ENCODE results near the gene PIGU.

The PIGU gene

GRCh38 chr20:34647737-34648136 lies 29.2 kb downstream of the PIGU start:
- no peak for DNase-seq (ENCODE audit: low read depth)
- TF ChIP-seq CTCF (IDR thresholded peaks at IDR 0.05; ENCODE audit: low read length, missing control alignments) = no peak
- H3K4me3 ChIP-seq (replicated peaks; ENCODE audit: low read depth, low read length) = no peak overlapping the region

- TF ChIP-seq CTCF (IDR thresholded peaks at IDR 0.05; ENCODE audit: low read length, missing control alignments) = no peak
- no peak overlapping the region for H3K4me3 ChIP-seq (replicated peaks; ENCODE audit: low read depth, low read length)
- no peak for DNase-seq (ENCODE audit: low read depth)
Measured at GRCh38 chr20:34644951-34645350, 31.9 kb downstream of the PIGU start.

- no peak for DNase-seq (ENCODE audit: low read depth)
- TF ChIP-seq CTCF (IDR thresholded peaks at IDR 0.05; ENCODE audit: low read length, missing control alignments) = no peak
- H3K4me3 ChIP-seq (replicated peaks; ENCODE audit: low read depth, low read length) = no peak overlapping the region
Measured at GRCh38 chr20:34644345-34644744, 32.5 kb downstream of the PIGU start.

GRCh38 chr20:34643928-34644327 lies 33.0 kb downstream of the PIGU start:
- no peak overlapping the region for H3K4me3 ChIP-seq (replicated peaks; ENCODE audit: low read depth, low read length)
- TF ChIP-seq CTCF (IDR thresholded peaks at IDR 0.05; ENCODE audit: low read length, missing control alignments) = no peak
- peak; percentile 92 for DNase-seq (ENCODE audit: low read depth)

- DNase-seq (ENCODE audit: low read depth) = no peak
- no peak for TF ChIP-seq CTCF (IDR thresholded peaks at IDR 0.05; ENCODE audit: low read length, missing control alignments)
- no peak overlapping the region for H3K4me3 ChIP-seq (replicated peaks; ENCODE audit: low read depth, low read length)
Measured at GRCh38 chr20:34642009-34642408, 34.9 kb downstream of the PIGU start.

- H3K4me3 ChIP-seq (replicated peaks; ENCODE audit: low read depth, low read length) = no peak overlapping the region
- TF ChIP-seq CTCF (IDR thresholded peaks at IDR 0.05; ENCODE audit: low read length, missing control alignments) = no peak
- DNase-seq (ENCODE audit: low read depth) = no peak
Measured at GRCh38 chr20:34639755-34640222, 37.1 kb downstream of the PIGU start.

GRCh38 chr20:34638532-34638931 lies 38.4 kb downstream of the PIGU start:
- no peak overlapping the region for H3K4me3 ChIP-seq (replicated peaks; ENCODE audit: low read depth, low read length)
- TF ChIP-seq CTCF (IDR thresholded peaks at IDR 0.05; ENCODE audit: low read length, missing control alignments) = no peak
- DNase-seq (ENCODE audit: low read depth) = no peak
